Ishikawa (cell line): ENCODE results near the gene ZNF507.

Experiments
- CEBPB ChIP-seq: IDR thresholded peaks from 2 replicates; pipeline ENCODE4 v1.6.1; 2012
- CREB1 ChIP-seq: IDR thresholded peaks from 2 replicates; pipeline ENCODE4 v1.6.1; 2012; ENCODE audit warnings: low read depth
- MAX ChIP-seq: IDR thresholded peaks from 2 replicates; pipeline ENCODE4 v1.6.1; 2012

DNA sequence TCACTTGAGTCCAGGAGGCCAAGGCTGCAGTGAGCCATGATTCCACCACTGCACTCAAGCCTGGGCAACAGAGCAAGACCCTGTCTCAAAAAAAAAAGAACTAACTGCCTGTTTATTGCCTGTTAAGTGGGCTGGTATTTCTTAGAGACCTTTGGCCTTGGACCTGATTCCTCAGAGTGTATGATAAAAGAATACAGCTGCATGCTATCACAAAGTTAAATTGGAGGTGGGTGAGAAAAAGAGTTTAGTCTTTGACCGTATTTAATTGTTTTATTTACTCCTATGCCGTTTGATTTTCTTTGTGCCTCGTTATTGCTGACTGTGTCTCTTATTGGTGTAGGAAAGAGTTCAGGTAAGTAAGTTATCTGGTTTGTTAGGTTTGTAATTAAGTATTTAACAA lies 34.9 kb downstream of the ZNF507 start:
- no peak for TF ChIP-seq CREB1
- TF ChIP-seq CEBPB: no peak
- no peak for TF ChIP-seq MAX
